ENCODE data around the gene DLGAP4.

The DLGAP4 gene

DNA sequence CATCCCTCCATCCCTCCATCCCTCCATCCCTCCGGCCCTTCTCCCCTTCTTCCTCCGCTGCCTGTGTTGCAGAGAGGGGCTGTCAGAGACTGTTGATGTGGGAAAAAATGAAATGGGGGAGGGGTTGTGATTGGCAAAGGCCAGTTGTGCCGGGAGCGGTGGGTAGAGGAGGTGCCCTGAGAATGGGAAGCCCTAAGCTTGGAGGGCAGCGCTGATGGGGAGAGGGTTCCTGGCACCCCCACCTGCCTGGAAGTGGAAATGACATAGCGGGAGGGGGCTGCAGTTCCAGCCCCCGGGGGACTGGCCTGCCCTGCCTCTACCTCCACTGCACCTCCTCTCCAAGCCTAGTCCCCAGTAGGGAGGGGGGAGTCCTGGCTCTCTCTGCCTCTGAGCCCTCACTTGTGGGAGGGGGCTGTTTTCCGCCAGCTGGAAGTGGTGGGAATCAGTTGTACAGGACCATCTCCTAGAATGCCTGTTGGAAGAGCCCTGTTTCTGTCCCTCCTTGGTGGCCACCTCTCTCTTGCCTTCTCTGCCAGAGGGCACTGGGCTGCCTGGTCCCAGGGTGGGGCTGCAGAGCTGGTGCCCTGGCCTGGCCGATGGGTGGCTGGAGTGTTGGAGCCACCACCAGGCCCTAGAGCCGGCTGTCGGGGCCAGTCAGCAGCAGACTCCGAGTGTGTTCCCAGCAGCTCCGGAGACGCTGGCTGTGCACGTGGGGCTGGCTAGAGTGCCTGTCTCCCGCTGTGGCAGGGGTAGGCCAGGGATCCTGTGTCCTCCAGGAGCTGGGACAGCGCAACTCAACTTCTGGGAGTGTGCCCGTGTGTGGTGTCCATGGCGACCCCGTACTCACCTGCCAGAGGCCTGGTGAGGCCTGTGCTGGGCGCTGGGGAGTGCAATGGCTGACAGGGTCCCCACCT lies 1.5 kb downstream of the DLGAP4 start:
- no peak for DNase-seq (ENCODE audit: low read depth, low spot score)

- no peak for DNase-seq (ENCODE audit: low read depth, low spot score)
These were observed 2.2 kb downstream of the DLGAP4 start for GRCh38 chr20:36308353-36308752.

DNA sequence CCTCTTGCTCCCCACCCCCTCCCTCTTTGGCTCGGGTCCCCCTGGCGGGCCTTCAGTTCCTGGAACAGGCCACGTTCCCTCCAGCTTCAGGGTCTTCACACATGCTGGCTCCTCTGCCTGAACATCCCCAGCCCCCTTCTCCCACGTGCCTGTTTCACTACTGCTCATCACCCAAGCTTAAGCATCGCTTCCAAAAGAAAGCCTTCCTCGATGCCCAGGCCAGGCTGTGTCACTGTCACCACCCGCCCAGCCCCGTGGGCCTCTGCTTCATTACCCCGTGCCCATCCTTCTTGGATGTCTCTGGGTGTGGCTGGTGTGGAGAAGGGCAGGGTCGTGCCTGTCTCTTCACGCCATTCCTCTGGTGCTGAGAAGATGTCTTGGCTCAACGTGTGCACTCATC lies 2.8 kb downstream of the DLGAP4 start:
- DNase-seq (ENCODE audit: low read depth, low spot score): no peak

DNA sequence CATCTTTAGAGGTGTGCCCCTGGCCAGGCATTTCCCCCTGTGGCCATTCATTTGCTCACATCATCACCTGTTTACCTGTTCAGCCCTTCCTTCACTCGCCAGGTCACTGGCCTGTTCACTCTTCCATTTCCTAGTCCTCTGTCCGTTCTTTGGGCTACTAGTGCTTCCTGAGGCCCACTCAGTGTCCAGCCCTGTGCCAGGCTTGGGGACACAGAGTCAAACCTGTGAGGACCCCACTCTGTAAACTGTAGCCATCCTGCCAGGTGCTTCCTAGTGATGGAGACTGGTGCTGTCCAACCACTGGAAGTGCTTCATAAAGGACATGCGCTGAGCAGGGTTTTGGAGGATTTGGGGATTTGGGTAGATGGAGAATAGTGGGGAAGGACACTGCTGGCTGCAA lies 3.5 kb downstream of the DLGAP4 start:
- DNase-seq (ENCODE audit: low read depth, low spot score): no peak

GRCh38 chr20:36310215-36310981 lies 4.3 kb downstream of the DLGAP4 start:
- no peak for DNase-seq (ENCODE audit: low read depth, low spot score)

DNA sequence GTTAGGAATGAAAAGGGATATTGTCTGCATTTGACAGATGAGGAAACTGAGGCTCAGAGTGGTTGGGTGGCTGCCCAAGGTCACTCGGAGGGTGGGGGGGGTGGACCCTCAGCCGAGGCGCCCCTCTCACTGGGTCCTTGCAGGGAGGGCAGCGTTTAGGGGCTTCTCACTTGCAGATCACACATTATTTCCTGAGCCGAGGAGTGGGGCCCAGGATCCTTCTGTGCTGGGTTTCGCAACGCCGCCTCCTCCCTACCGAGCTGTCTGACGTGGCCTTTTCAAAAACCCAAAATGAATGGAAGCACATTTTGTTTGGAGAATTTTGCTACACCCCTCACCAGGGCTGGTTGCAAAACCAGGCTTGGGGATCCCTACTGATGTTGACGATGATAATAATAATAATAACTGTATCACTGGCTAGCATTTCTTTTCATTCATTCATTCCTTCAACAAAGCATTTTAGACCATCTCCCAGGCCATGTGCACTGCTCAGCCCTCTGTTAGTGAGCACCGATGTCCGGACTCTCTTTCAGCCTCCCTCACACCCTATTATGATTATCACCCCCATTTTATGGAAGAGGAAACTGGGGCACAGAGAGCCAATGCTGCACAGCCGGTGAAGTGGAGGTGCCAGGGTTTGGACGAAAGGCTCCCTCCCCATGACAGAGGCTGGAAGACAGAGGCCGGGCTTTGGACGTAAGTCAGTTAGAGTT lies 5.2 kb downstream of the DLGAP4 start:
- no peak for DNase-seq (ENCODE audit: low read depth, low spot score)

GRCh38 chr20:36311854-36312723 lies 6.0 kb downstream of the DLGAP4 start:
- DNase-seq (ENCODE audit: low read depth, low spot score): no peak

DNA sequence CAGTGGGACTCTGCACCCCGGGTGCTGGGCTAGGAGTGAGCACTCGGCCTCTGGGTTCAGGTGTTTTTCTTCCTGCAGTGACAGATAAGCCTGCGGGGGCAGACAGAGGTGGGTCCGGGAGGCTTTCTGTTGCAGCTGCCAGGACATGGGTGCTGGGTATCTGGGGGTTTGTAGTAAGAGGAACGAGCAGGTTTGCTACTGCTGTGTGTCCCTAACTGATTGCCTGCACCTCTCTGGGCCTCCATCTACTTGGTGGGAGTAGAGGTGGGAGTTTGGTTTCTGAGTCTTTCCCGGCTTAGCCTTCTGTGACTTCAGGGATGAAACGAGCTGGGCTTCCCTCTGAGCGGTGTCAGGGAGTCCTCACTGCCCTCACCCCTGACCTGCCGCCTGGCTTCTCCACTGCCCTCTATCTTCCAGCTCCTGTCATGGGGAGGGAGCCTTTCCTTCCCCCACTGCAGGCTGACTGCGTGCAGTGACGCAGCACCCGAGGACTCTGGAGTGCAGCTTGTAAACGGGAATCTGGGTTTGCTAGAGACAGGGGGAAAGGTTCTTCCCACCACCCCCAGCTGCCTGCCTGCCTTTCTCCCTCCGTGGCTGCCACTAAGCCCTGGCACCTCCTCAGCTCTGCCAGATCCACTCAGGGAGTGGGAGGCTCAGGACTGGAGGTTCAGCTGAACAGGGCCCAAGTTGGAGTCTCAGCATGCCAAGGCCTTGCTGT lies 6.7 kb downstream of the DLGAP4 start:
- no peak for DNase-seq (ENCODE audit: low read depth, low spot score)

DNA sequence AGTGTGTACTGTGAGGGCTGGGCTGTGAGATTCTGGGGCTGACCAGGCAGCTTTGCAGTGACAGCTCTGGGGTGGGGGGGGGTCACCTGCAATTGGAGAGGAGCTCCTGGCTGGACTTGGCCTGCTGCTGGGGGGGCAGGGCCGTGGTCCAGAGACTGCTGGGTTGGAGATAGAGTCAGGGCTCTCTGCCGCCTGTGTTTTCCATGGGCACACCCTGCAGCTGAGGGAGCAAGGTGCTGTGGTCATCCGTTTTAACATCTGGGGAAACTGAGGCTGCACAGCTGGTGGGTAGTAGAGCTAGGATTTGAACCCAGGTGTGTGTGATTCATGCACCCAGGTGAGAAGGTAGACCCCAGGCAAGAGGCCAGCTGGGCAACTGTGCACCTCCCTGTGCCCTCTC lies 7.3 kb downstream of the DLGAP4 start:
- DNase-seq (ENCODE audit: low read depth, low spot score): no peak

GRCh38 chr20:36313926-36314325 lies 7.8 kb downstream of the DLGAP4 start:
- no peak for DNase-seq (ENCODE audit: low read depth, low spot score)

- DNase-seq (ENCODE audit: low read depth, low spot score): no peak
These were observed 8.8 kb downstream of the DLGAP4 start for GRCh38 chr20:36314734-36315544.

DNA sequence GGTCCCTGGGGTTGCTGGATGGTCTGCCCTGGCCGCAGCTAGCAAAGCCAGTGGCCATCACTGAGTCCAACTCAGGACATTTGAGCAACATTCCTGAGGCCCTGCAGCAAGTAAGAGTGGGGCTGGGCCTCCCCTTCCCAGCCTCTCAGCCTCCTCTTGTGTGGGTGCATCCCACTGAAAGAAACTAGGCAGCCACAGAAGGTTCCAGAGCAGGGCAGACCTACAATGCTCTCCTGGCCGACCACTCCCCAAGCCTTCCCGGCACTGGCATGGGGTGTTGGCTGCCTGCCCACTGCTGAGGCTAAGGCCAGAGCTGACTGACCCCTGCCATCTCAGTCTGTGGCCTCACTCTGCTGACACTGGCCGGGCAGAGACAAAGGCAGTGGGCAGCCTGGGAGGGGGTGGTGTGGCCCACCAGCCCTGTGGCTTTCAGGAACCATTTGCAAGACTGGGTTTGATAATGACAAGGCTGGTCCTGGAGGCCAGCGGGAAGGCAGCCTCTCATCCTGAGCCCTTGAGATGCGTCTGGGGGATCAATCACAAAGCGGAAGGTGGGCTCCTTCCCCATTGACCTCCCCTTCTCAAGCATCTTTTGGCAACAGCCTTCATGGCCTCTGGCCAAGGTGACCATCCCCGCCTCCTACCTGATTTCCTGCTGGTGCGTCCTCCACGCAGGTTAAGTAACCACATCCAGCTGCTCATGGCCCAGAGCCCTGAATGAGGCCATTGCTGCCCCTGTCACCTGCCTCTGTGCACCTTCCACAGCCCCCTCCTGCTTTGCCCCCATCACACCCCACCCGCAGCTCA lies 9.6 kb downstream of the DLGAP4 start:
- DNase-seq (ENCODE audit: low read depth, low spot score): no peak

DNA sequence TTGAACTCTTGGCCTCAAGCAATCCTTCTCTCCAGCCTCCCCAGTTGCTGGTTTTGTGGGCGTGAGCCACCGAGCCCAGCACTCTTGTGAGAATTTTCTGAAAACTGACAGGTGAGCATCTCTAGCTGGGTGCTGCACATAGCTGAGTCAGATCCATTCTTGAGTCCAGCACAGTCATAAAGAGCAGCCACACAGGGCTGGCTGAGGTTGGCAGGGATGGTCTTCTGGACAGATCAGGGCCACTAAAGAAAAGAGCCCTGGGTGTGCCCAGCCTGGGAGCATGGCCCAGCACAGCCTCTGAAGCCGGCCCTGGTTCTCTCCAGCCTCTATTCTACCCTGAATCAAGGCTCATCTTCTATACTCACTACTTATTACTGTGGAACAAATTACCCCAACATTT lies 11.5 kb downstream of the DLGAP4 start:
- no peak for DNase-seq (ENCODE audit: low read depth, low spot score)

- no peak for DNase-seq (ENCODE audit: low read depth, low spot score)
These were observed 12.0 kb downstream of the DLGAP4 start for GRCh38 chr20:36318166-36318565.

- no peak for DNase-seq (ENCODE audit: low read depth, low spot score)
These were observed 13.5 kb downstream of the DLGAP4 start for GRCh38 chr20:36319356-36320260.

- no peak for DNase-seq (ENCODE audit: low read depth, low spot score)
These were observed 14.2 kb downstream of the DLGAP4 start for GRCh38 chr20:36320261-36320897.

All from activated naive CD8-positive, alpha-beta T cell treated with anti-CD3 and anti-CD28 coated beads, Interleukin-2, amount 50 U/mL, for 16 hours (primary cell).